ENCODE measurements around the gene HAPSTR1. TPM values are rescaled to one million over a fixed set of nuclear protein-coding genes. Genes with fewer than 3 reads are reported as not detected.

The HAPSTR1 gene
- total RNA-seq, 4 donors from 2014 or later, result 44.8 to 71.7 (median 57.6) TPM

DNA sequence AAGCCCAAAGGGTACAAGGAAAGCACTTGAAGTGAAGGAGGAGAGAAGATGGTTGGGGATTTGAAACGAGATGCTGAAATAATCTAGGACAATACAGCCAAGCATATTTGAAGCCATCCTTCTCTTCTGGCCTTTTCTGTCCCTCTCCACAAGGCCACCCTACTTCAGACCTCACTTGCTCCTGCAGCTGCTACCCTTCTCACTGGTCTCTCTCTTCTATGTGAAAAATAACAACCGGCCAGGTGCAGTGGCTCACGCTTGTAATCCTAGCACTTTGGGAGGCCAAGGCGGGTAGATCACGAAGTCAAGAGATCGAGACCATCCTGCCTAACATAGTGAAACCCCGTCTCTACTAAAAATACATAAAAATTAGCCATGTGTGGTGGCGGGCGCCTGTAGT, 33.2 kb upstream of the HAPSTR1 start:
- DNase-seq (ENCODE audit: low spot score) (no peak), ATAC-seq (ENCODE audit: low FRiP score) (no peak)
- TF ChIP-seq, protein P1, sequence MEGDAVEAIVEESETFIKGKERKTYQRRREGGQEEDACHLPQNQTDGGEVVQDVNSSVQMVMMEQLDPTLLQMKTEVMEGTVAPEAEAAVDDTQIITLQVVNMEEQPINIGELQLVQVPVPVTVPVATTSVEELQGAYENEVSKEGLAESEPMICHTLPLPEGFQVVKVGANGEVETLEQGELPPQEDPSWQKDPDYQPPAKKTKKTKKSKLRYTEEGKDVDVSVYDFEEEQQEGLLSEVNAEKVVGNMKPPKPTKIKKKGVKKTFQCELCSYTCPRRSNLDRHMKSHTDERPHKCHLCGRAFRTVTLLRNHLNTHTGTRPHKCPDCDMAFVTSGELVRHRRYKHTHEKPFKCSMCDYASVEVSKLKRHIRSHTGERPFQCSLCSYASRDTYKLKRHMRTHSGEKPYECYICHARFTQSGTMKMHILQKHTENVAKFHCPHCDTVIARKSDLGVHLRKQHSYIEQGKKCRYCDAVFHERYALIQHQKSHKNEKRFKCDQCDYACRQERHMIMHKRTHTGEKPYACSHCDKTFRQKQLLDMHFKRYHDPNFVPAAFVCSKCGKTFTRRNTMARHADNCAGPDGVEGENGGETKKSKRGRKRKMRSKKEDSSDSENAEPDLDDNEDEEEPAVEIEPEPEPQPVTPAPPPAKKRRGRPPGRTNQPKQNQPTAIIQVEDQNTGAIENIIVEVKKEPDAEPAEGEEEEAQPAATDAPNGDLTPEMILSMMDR (IDR thresholded peaks at IDR 0.05), result no peak

DNA sequence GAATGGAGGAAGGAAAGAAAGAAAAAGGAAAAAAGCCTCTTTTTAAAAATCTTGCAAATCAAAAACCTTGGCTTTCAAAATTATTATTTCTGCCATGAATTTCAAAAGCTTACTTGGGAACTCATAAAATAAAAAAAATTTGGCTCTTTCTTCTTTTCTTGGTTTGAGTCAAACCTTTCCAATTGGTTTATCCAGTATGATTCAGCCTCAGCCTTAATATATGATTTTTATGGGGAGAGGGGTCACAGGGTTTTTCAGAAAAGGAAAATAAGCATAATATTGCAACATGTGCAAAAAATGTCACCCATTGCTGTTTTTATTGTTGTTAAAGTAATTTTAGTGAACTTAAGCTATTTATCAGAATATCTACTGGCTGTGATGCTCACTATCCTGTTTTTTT, 31.2 kb upstream of the HAPSTR1 start:
- ATAC-seq (ENCODE audit: low FRiP score) (no peak), DNase-seq (ENCODE audit: low spot score) (no peak)
- TF ChIP-seq, protein P1 (IDR thresholded peaks at IDR 0.05), result no peak

DNA sequence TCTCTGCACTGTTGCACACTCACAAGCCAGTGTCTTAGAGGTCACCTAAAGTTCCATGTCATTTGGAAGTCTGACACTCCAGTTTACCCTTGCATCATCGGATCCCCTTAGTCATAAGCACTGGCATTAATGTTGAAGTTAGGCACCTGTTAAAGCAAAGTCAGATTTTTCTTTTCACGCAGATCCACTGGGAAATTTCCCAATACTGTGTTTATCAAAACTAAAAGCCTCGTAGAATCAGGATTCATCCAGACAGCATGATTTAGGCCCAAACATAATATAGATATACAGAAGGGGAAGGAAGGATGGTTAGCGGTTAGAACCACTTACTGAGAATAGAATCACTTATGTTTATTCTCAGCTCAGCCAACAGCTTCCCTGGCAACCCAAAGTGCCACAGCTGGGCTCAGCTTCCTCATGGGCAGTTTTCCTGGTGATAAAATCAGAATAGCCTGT, 30.1 kb upstream of the HAPSTR1 start:
- TF ChIP-seq, protein P1 (IDR thresholded peaks at IDR 0.05), result no peak
- DNase-seq (ENCODE audit: low spot score), result no peak
- no peak for ATAC-seq (ENCODE audit: low FRiP score)

DNA sequence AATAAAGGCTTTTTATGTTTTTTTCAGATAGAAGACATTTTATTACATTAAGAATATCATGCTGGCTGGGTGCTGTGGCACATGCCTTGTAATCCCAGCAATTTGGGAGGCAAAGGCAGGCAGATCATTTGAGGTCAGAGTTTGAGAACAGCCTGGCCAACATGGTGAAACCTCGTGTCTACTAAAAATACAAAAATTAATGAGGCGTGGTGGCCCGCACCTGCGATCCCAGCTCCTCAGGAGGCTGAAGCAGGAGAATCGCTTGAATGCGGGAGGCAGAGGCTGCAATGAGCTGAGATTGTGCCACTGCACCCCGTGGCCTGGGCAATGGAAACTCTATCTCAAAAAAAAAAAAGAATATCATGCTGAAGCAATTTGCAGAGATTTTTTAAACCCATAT, 29.1 kb upstream of the HAPSTR1 start:
- TF ChIP-seq, protein P1 (IDR thresholded peaks at IDR 0.05), result no peak
- no peak for DNase-seq (ENCODE audit: low spot score)
- ATAC-seq (ENCODE audit: low FRiP score), result no peak

DNA sequence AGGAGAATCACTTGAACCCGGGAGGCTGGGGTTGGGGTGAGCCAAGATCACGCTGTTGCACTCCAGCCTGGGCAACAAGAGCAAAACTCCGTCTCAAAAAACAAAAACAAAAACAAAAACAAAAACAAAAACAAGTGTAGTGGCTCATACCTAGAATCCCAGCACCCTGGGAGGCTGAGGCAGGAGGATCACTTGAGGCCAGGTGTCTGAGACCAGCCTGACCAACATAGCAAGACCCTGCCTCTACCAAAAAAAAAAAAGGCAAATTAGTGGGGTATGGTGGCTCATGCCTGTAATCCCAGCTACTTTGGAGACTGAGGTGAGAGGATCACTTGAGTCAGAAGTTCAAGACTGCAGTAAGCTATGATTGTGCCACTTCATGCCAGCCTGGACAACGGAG, 26.4 kb upstream of the HAPSTR1 start:
- TF ChIP-seq, protein P1 (IDR thresholded peaks at IDR 0.05), result no peak
- DNase-seq (ENCODE audit: low spot score) (no peak), ATAC-seq (ENCODE audit: low FRiP score) (no peak)

DNA sequence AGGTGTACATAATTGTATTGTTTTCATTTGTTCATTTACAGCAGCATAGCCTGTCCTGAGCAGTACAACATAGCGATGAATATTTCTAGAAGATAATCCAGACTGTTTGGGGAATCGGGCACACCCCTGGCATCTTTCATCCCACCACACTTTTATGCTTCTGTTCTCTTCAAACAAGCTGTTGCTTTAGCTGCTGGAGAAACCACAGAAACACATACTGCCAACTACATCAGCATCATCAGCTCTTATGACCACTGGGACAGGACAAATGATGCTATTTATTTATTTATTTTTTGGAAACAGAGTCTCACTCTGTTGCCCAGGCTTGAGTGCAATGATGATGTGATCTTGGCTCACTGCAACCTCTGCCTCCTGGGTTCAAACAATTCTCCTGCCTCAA, 22.6 kb upstream of the HAPSTR1 start:
- TF ChIP-seq, protein P1 (IDR thresholded peaks at IDR 0.05), result no peak
- ATAC-seq (ENCODE audit: low FRiP score), result no peak
- DNase-seq (ENCODE audit: low spot score), result no peak

DNA sequence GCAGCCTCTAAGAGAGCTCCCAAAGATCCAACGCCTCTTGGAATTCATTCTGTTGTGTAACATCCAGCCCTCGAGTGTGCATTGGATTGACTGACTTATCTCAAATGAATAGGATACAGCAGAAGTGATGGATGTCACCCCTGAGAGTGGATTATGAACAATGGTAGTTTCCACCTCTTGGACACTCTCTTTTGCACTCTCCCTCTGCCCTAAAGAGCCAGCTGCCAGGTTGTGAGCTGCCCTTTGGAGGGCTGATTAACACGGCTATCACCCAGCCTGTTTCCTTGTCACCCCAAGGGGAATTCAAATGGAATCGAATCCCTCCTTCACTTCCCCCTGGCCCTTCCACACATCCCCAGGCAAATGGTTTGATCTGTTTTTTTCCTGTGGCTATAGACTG, 21.2 kb upstream of the HAPSTR1 start:
- no peak for ATAC-seq (ENCODE audit: low FRiP score)
- TF ChIP-seq, protein P1 (IDR thresholded peaks at IDR 0.05), result no peak
- DNase-seq (ENCODE audit: low spot score), result no peak
